HAP-1 (cell line): ENCODE results near the gene URI1.

Experiments used
- DNase-seq, 2 experiments: peaks; one replicate each; pipeline ENCODE4 v3.0.0-alpha.2; 2016 to 2020; ENCODE audit warnings: low spot score in 2 of 2
- H3K27me3 ChIP-seq: fragments of 250-450 bp; sonication (Bioruptor Pico); 2 replicates; pipeline ENCODE4 v1.5.1; 2020; ENCODE audit warnings: low read depth, mild to moderate bottlenecking, moderate library complexity
- H3K36me3 ChIP-seq: fragments of 250-450 bp; sonication (Bioruptor Pico); replicated peaks from 2 replicates; pipeline ENCODE4 v1.5.1; 2020; ENCODE audit warnings: mild to moderate bottlenecking
- H3K4me1 ChIP-seq: fragments of 250-450 bp; sonication (Bioruptor Pico); 2 replicates; pipeline ENCODE4 v1.5.1; 2020; ENCODE audit warnings: mild to moderate bottlenecking
- H3K4me3 ChIP-seq: fragments of 250-450 bp; sonication (Bioruptor Pico); 2 replicates; pipeline ENCODE4 v1.5.1; 2020; ENCODE audit warnings: mild to moderate bottlenecking, moderate library complexity
- H3K9me3 ChIP-seq: fragments of 250-450 bp; sonication (Bioruptor Pico); 2 replicates; pipeline ENCODE4 v1.5.1; 2020; ENCODE audit warnings: mild to moderate bottlenecking, moderate library complexity
- in situ Hi-C: fragments of 300-500 bp; cut with MboI; formaldehyde crosslinking; loops from 3 replicates; pipeline ENCODE4 v1.14.3; 2020; ENCODE audit warnings: low sequenced_read_pairs, inconsistent platforms, mixed read lengths

The URI1 gene

DNA sequence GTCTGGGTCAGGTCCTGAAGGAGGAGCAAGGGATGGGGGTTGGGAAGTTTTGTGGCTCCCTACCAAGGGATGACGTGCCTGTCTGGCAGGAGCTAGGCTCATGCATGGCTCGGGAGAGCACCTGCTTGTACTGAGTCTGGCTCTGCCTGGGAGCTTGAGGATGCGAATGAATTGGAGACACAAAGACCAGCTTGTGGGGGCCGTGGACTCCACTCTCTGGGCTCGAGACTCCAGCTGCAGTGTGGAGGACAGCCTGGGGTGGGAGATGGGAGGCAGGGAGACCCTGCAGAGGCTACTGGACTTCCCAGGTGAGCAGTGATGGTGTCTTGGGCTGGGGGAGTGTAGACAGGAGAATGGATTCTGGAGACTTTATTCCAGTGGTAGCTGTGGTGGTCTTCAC is 15.2 kb upstream of the URI1 start:
- Histone ChIP-seq H3K9me3 (no peaks in the 10 kb centered on the region), H3K27me3 (no peaks in the 10 kb centered on the region), H3K4me1 (no peaks in the 10 kb centered on the region), H3K36me3 (no peaks in the 10 kb centered on the region), H3K4me3 (no peak overlapping the region)
- in situ Hi-C loops, result no loop called here
- no peak for DNase-seq

DNA sequence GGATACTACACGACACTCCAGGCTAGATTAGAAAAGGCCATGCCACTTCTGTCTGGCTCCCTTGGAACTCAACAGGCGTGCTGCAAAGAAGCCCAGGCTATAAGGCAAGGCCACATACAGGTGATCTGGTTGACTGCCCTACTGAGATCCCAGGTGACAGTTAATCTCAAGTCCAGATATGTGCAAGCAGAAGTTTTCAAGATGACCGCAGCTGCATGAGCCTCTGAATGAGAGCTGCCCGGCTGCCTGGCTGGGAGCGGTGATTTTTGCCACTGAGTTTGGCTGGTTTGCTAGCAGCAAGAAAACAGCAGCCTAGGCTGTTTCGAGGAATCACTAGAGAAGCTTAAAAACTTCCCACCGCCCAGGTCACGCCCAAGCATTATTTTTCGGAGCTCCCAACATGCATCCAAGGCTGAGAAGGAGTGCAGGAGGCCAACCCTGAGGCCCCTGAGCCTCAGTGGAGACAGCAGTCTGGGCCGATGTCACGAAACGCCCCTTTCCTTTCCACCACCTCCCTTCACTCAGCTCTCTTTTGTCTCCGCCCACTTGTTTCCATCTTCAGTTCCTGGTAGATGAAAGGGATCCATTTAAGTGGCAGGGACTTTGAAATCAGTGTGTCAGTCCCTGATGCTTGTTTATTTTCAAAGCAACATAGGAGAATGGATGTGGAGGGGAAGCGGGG is 14.0 kb upstream of the URI1 start:
- no peaks in the 10 kb centered on the region for H3K36me3 ChIP-seq
- H3K4me1 ChIP-seq, result no peaks in the 10 kb centered on the region
- DNase-seq, result peak in 1 of 2 experiments; percentile 29
- H3K27me3 ChIP-seq, result no peaks in the 10 kb centered on the region; the same call in 1 of the 2 replicates
- no peaks in the 10 kb centered on the region for H3K9me3 ChIP-seq
- in situ Hi-C loops, result no loop called here
- H3K4me3 ChIP-seq, result no peak overlapping the region

DNA sequence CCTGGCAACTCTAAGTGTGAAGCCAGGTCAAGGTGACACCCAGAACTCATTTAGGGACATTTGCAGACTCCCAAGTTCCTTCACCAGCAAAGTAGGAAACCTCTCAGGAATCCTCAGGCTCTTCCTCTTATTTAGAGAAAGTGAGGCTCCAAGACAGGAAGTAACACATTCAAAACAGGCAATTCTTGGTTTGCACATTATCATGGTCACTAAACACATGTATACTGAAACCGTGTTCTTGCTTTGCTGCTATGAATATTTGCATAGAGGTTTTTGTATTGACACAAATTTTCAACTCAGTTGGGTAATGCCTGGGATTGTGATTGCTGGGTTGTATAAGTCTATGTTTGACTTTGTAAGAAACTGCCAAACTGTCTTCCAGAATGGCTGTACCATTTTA is 13.2 kb upstream of the URI1 start:
- Histone ChIP-seq H3K4me1 (no peaks in the 10 kb centered on the region), H3K27me3 (no peaks in the 10 kb centered on the region; the same call in 1 of the 2 replicates), H3K4me3 (no peak overlapping the region), H3K9me3 (no peaks in the 10 kb centered on the region), H3K36me3 (no peaks in the 10 kb centered on the region)
- in situ Hi-C loops, result no loop called here
- no peak for DNase-seq

- in situ Hi-C loops, result no loop called here
- Histone ChIP-seq H3K4me1 (no peaks in the 10 kb centered on the region), H3K4me3 (no peak overlapping the region), H3K9me3 (peaks cover 18% of the 10 kb centered on the region), H3K27me3 (no peaks in the 10 kb centered on the region; the same call in 1 of the 2 replicates), H3K36me3 (no peaks in the 10 kb centered on the region)
- no peak for DNase-seq
These were observed 7.8 kb upstream of the URI1 start for GRCh38 chr19:29934257-29934656.

- Histone ChIP-seq H3K27me3 (no peaks in the 10 kb centered on the region; the same call in 1 of the 2 replicates), H3K4me1 (no peaks in the 10 kb centered on the region), H3K4me3 (no peak overlapping the region), H3K36me3 (no peaks in the 10 kb centered on the region), H3K9me3 (peaks cover 18% of the 10 kb centered on the region)
- no peak for DNase-seq
- in situ Hi-C loops, result no loop called here
These were observed 7.3 kb upstream of the URI1 start for GRCh38 chr19:29934781-29935180.

- H3K36me3 ChIP-seq, result no peaks in the 10 kb centered on the region
- in situ Hi-C loops, result no loop called here
- H3K4me1 ChIP-seq, result no peaks in the 10 kb centered on the region
- peaks cover 18% of the 10 kb centered on the region for H3K9me3 ChIP-seq
- no peak for DNase-seq
- no peaks in the 10 kb centered on the region; the same call in 1 of the 2 replicates for H3K27me3 ChIP-seq
- no peak overlapping the region for H3K4me3 ChIP-seq
These were observed 5.6 kb upstream of the URI1 start for GRCh38 chr19:29936409-29936808.

- in situ Hi-C loops, result no loop called here
These were observed 2.4 kb upstream of the URI1 start for GRCh38 chr19:29939628-29940027.

GRCh38 chr19:29940971-29941585 is 961 bp upstream of the URI1 start:
- Histone ChIP-seq H3K4me3 (no peak overlapping the region), H3K27me3 (no peaks in the 10 kb centered on the region), H3K36me3 (no peaks in the 10 kb centered on the region), H3K4me1 (peaks cover 12% of the 10 kb centered on the region), H3K9me3 (peaks cover 7% of the 10 kb centered on the region)
- in situ Hi-C loops, result no loop called here
- no peak for DNase-seq

More at GRCh38 chr19:29939628-29940027, 2.4 kb upstream of the URI1 start:
- Histone ChIP-seq H3K4me3 (no peak overlapping the region), H3K9me3 (peaks cover 14% of the 10 kb centered on the region), H3K4me1 (peaks cover 9% of the 10 kb centered on the region), H3K27me3 (no peaks in the 10 kb centered on the region), H3K36me3 (no peaks in the 10 kb centered on the region)
- no peak for DNase-seq

DNA sequence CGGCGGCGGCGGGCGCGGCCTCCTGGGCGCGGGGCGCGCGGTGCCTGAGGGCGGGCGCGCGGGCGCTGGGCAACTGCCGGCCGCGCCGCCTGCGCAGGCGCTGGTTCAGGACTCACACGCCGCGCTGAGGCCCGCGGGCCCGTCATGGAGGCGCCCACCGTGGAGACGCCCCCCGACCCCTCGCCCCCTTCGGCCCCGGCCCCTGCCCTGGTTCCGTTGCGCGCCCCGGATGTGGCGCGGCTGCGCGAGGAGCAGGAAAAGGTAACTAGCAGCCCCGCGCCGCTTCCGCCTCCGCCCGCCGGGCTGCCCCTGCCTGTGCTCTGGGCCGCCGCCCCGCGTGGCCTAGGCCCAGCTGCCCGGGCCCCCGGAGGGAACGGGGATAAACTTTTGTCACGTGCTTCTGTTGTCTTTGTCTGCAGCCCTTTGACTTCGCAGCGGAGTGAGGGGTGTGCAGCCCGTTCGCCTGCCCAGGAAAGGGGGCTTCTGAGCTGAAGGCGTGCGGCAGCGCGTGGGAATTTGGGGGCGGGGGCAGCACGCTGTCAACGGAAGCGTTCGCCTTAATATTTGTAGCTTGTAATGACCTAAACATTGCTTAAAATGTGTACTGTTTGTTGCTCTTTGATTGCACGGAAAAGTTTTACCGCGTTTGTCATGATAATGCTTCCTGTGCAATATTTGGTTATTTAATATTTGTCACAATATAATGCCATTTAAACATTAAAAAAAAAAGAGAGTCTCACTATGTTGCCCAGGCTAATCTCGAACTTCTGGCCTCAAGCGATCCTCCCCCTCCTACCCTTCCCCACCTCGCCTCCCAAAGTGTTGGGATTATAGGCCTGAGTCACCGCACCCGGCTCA is 594 bp downstream of the URI1 start:
- H3K27me3 ChIP-seq, result no peaks in the 10 kb centered on the region
- H3K36me3 ChIP-seq, result no peaks in the 10 kb centered on the region; the same call in 1 of the 2 replicates
- peak; percentile 45 to 71 for DNase-seq
- in situ Hi-C loops, result no loop called here
- H3K4me1 ChIP-seq, result peaks cover 19% of the 10 kb centered on the region
- peak overlapping the region; percentile 76 for H3K4me3 ChIP-seq
- no peaks in the 10 kb centered on the region for H3K9me3 ChIP-seq

- Histone ChIP-seq H3K4me1 (peaks cover 19% of the 10 kb centered on the region), H3K9me3 (no peaks in the 10 kb centered on the region), H3K27me3 (no peaks in the 10 kb centered on the region), H3K4me3 (peak overlapping the region; percentile 76), H3K36me3 (no peaks in the 10 kb centered on the region; the same call in 1 of the 2 replicates)
- no peak for DNase-seq
- in situ Hi-C loops, result no loop called here
These were observed 1.6 kb downstream of the URI1 start for GRCh38 chr19:29943615-29944014.

DNA sequence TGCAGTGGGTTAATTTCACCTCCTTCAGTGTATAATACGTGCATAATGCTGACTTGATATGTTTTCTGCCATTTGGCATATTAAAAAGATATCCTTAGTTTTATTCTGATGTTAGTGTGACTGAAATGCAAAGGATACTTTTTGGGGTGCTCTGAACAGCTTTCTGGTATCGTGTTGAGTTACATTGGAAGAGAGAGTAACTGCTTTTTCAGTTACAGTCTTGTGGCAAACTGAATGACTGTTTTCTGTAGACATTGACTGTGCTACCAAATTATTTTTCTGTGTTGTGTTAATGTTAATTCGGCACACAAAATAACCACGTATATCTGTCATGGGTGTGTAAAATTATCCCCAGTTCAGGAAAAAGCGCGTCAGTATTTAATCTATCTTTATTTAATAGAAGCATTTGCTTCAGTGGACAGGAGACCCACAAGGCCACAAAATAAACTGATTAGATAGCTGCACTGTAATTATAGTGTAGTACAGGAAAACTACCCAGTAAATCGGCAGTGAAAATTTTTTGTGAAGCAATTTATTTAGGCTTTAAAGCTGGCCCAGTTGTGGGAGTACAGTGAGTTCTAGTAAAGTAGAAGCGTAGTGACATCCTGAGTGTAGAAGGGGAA is 2.5 kb downstream of the URI1 start:
- Histone ChIP-seq H3K4me1 (peaks cover 19% of the 10 kb centered on the region), H3K36me3 (no peaks in the 10 kb centered on the region; the same call in 1 of the 2 replicates), H3K9me3 (no peaks in the 10 kb centered on the region), H3K4me3 (peak overlapping the region; percentile 6), H3K27me3 (no peaks in the 10 kb centered on the region)
- in situ Hi-C loops, result no loop called here
- no peak for DNase-seq

DNA sequence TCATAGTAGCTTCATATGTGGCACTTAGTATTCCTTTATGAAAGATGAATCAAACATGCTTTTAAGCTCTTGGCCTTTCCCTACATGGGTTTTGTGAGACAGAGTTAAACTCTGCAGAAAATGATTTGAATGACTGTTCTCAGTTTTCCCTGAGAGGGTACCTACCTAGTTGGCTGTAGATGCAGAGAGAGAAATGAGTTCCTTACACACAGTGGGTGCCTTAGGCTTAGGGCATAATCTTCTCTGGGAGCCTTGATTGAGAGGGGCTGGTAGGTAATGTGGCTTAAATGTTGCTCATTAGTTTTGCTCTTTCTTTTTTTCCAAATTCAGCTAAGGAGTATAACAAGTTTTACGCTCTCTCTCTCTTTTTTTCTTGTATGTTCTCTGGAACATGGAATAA is 3.0 kb downstream of the URI1 start:
- Histone ChIP-seq H3K36me3 (peaks cover under 1% of the 10 kb centered on the region), H3K4me1 (peaks cover 19% of the 10 kb centered on the region), H3K4me3 (no peak overlapping the region; the same call in 1 of the 2 replicates), H3K27me3 (no peaks in the 10 kb centered on the region), H3K9me3 (no peaks in the 10 kb centered on the region)
- no peak for DNase-seq
- in situ Hi-C loops, result no loop called here

DNA sequence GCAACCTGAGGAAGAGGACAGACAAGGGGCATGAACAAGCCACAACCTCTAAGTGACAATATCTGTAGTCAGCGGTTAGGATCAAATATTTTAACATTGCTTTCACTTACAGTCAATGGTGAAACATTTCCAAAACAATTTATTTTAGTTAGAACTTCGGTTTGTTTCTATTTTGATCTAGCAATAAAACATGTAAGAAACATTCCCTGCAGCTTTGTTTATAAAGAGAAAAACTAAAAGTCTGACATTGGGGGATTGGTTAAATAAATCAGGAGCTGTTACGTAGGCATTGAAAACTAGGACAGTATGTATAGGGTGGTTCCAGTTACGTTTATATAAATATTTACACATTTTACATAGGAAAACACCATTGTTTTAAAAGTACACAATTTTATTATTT is 3.4 kb downstream of the URI1 start:
- Histone ChIP-seq H3K9me3 (no peaks in the 10 kb centered on the region), H3K4me3 (no peak overlapping the region), H3K36me3 (peaks cover 4% of the 10 kb centered on the region), H3K27me3 (no peaks in the 10 kb centered on the region), H3K4me1 (peaks cover 19% of the 10 kb centered on the region)
- in situ Hi-C loops, result no loop called here
- DNase-seq, result no peak
